Spleen (tissue), 11 donors: ENCODE measurements around the gene B4GALT3. TPM values are rescaled to one million over a fixed set of nuclear protein-coding genes. Genes with fewer than 3 reads are reported as not detected.
"Not testable (repeated sequence)": the region's sequence is repeated elsewhere in the genome, so short reads cannot be mapped to it uniquely, and the experiment has no call there.

Source experiments
- DNase-seq: peaks from one replicate; pipeline ENCODE4 v3.0.0-alpha.2; 2020
- H3K27ac ChIP-seq, 8 donors: fragments of 200-600 bp; sonication (generic) in 7 of 8; 1 replicate in 4 of 8; 2 replicates in 4 of 8; pipeline versions ENCODE4 v1.5.0 to v1.8.0; 2016 to 2021; ENCODE audit warnings: inconsistent platforms in 4 of 8, mild to moderate bottlenecking in 4 of 8, moderate library complexity in 1 of 8
- H3K27me3 ChIP-seq, 7 donors: fragments of 200-600 bp; sonication (generic) in 6 of 7; replicated peaks in 1 of 7; 1 replicate in 4 of 7; 2 replicates in 3 of 7; pipeline versions ENCODE4 v1.5.0 to v1.8.0; 2016 to 2021; ENCODE audit warnings: inconsistent platforms in 3 of 7, mild to moderate bottlenecking in 1 of 7
- H3K36me3 ChIP-seq, 6 donors: fragments of 200-600 bp; sonication (generic) in 5 of 6; 1 replicate in 4 of 6; 2 replicates in 2 of 6; pipeline versions ENCODE4 v1.5.0 to v1.8.0; 2016 to 2021; ENCODE audit warnings: inconsistent platforms in 2 of 6
- H3K4me1 ChIP-seq, 6 donors: fragments of 200-600 bp; sonication (generic) in 5 of 6; 1 replicate in 3 of 6; 2 replicates in 3 of 6; pipeline versions ENCODE4 v1.5.0 to v1.8.0; 2016 to 2021; ENCODE audit warnings: inconsistent platforms in 3 of 6
- H3K4me3 ChIP-seq, 8 donors: fragments of 200-600 bp; sonication (generic) in 7 of 8; 1 replicate in 4 of 8; 2 replicates in 4 of 8; pipeline versions ENCODE4 v1.5.0 to v1.8.0; 2016 to 2021; ENCODE audit warnings: inconsistent platforms in 4 of 8, mild to moderate bottlenecking in 4 of 8, moderate library complexity in 2 of 8
- H3K9me3 ChIP-seq, 8 donors: fragments of 200-600 bp; sonication (generic) in 7 of 8; 1 replicate in 4 of 8; 2 replicates in 4 of 8; pipeline versions ENCODE4 v1.5.0 to v1.8.0; 2016 to 2021; ENCODE audit warnings: inconsistent platforms in 4 of 8
- POLR2A ChIP-seq, 3 donors: fragments of 450-650 bp; IDR thresholded peaks; one replicate each; pipeline ENCODE4 v1.5.1; 2017; ENCODE audit warnings: antibody characterized with exemption in 3 of 3, mild to moderate bottlenecking in 1 of 3
- POLR2AphosphoS5 ChIP-seq, 3 donors: sonication (generic); formaldehyde crosslinking; IDR thresholded peaks; one replicate each; pipeline ENCODE4 v1.5.1; 2017; ENCODE audit warnings: antibody characterized with exemption in 3 of 3
- WGBS, 5 donors: extraction: QIAGEN DNeasy Blood & Tissue Kit in 3 of 5; methylation state at CpG; one replicate each; pipeline versions ENCODE4 v1.1.5 to v1.1.7; 2013 to 2018; 5-methylcytosine and 5-hydroxymethylcytosine counted together
- intact Hi-C: fragments of 100-400 bp; cut with DNase I; formaldehyde crosslinking; loops from one replicate; pipeline ENCODE4 v1.15.0; 2023; ENCODE audit warnings: low total_unique reads
- polyA plus RNA-seq, 3 donors: library from polyadenylated mRNA; stranded (reverse); fragments of 200-250 nt; gene quantifications; one replicate each; pipeline ENCODE4 v1.2.1, GENCODE V29; 2013
- total RNA-seq, 7 donors: library from RNA; depleted of rRNA in 3 of 7; stranded (reverse); fragments of >200 nt in 3 of 7; fragmentation: NEBNext Ultra II Directional in 4 of 7; extraction: Animal tissue kit (Norgen Biotek cat#: 25700) in 4 of 7; gene quantifications; one replicate each; pipeline versions ENCODE4 v1.1.0 to v1.2.1, GENCODE V29; 2016 to 2021
- TF ChIP-seq, protein P1 (sequence below), 11 experiments: fragments of 200-600 bp in 7 of 11; fragments of 450-650 bp in 4 of 11; sonication (generic) in 4 of 11; IDR thresholded peaks in 8 of 11; conservative IDR thresholded peaks in 3 of 11; 1 replicate in 7 of 11; 2 replicates in 4 of 11; pipeline versions ENCODE4 v1.4.0 to v1.8.0; 2016 to 2021; ENCODE audit warnings: antibody characterized with exemption in 11 of 11, inconsistent platforms in 4 of 11, mild to moderate bottlenecking in 1 of 11
- donor health status: healthy with polysubstance abuse.
- donor health status: DM: no; HTN: no; CAD: no; lungs with moderate emphysema.
- donor health status: DM: no; HTN: no; CAD: no.
- donor health status: Bipolar disorder and iron deficiency.
- donor health status: healthy.
- donor health status: DM: no; HTN: no; CAD: no.
- donor health status: DM: yes; HTN: yes; CAD: no.

Gene B4GALT3
- total and polyA plus RNA-seq, 10 donors = 21.0 to 52.8 (median 34.1) TPM

- Histone ChIP-seq H3K27ac (peak within 1 kb of the TSS; percentile 50 to 85 (median 71)), H3K9me3 (no peaks in the 10 kb centered on the region), H3K4me3 (peak within 1 kb of the TSS; percentile 42 to 93 (median 68)), H3K27me3 (peaks cover 0 to 20% (median 0%) of the 10 kb centered on the region in 7 donors), H3K4me1 (peaks cover 22 to 42% (median 30%) of the 10 kb centered on the region in 6 donors), H3K36me3 (peaks cover 0 to 28% (median 18%) of the 10 kb centered on the region in 6 donors)
- intact Hi-C loops = loop anchor here (5.0 kb wide), 2 partner anchors 72 to 147 kb away; no protein-coding TSS in a partner anchor
- 5 to 6% (median 5%) methylated on average over 16 of the region's 16 CpGs for WGBS, 5 donors
- DNase-seq = peak; percentile 94
- no peak for TF ChIP-seq POLR2A (IDR thresholded peaks at IDR 0.05)
- TF ChIP-seq, protein P1, sequence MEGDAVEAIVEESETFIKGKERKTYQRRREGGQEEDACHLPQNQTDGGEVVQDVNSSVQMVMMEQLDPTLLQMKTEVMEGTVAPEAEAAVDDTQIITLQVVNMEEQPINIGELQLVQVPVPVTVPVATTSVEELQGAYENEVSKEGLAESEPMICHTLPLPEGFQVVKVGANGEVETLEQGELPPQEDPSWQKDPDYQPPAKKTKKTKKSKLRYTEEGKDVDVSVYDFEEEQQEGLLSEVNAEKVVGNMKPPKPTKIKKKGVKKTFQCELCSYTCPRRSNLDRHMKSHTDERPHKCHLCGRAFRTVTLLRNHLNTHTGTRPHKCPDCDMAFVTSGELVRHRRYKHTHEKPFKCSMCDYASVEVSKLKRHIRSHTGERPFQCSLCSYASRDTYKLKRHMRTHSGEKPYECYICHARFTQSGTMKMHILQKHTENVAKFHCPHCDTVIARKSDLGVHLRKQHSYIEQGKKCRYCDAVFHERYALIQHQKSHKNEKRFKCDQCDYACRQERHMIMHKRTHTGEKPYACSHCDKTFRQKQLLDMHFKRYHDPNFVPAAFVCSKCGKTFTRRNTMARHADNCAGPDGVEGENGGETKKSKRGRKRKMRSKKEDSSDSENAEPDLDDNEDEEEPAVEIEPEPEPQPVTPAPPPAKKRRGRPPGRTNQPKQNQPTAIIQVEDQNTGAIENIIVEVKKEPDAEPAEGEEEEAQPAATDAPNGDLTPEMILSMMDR (IDR thresholded peaks at IDR 0.05 in 8 of 11, conservative IDR thresholded peaks at IDR 0.05 in 3 of 11) = peak; percentile 22 to 75 (median 64)
- peak in 2 of 3 donors; percentile 69 to 71 for TF ChIP-seq POLR2AphosphoS5 (IDR thresholded peaks at IDR 0.05)
Measured at GRCh38 chr1:161225534-161226319, 48.4 kb upstream of the B4GALT3 start, which contains the start of gene TOMM40L. TSS of gene TOMM40L (plus strand) at chr1:161226060. CDS start at chr1:161226490, 430 bp downstream.

- peaks cover 0 to 27% (median 16%) of the 10 kb centered on the region in 6 donors for H3K36me3 ChIP-seq
- H3K27me3 ChIP-seq = peaks cover 0 to 20% (median 0%) of the 10 kb centered on the region in 7 donors
- H3K27ac ChIP-seq = peak overlapping the region; percentile 50 to 85 (median 71)
- TF ChIP-seq POLR2AphosphoS5 (IDR thresholded peaks at IDR 0.05) = no peak
- no peak for TF ChIP-seq POLR2A (IDR thresholded peaks at IDR 0.05)
- TF ChIP-seq, protein P1 (IDR thresholded peaks at IDR 0.05 in 8 of 11, conservative IDR thresholded peaks at IDR 0.05 in 3 of 11) = no peak
- peak; percentile 55 for DNase-seq
- H3K4me1 ChIP-seq = peaks cover 22 to 42% (median 30%) of the 10 kb centered on the region in 6 donors
- intact Hi-C loops = loop anchor here (5.0 kb wide), 2 partner anchors 72 to 147 kb away; no protein-coding TSS in a partner anchor
- H3K9me3 ChIP-seq = no peaks in the 10 kb centered on the region
- WGBS, 5 donors = 73 to 85% (median 79%) methylated on average over 7 of the region's 7 CpGs
- peak overlapping the region in 2 of 8 donors; percentile 30 to 69 for H3K4me3 ChIP-seq
Measured at GRCh38 chr1:161225178-161225533, 47.8 kb upstream of the B4GALT3 start.

GRCh38 chr1:161224695-161225087, 47.4 kb upstream of the B4GALT3 start:
- Histone ChIP-seq H3K27ac (peak overlapping the region in 3 of 8 donors; percentile 79 to 85 (median 81)), H3K4me1 (peaks cover 22 to 46% (median 30%) of the 10 kb centered on the region in 6 donors), H3K27me3 (peaks cover 0 to 20% (median 0%) of the 10 kb centered on the region in 7 donors), H3K36me3 (peaks cover 0 to 27% (median 14%) of the 10 kb centered on the region in 6 donors)
- H3K4me3 ChIP-seq, H3K9me3 ChIP-seq: not testable (repeated sequence)
- intact Hi-C loops = loop anchor here (5.0 kb wide), 2 partner anchors 73 to 148 kb away; no protein-coding TSS in a partner anchor
- WGBS, 5 donors = 79 to 92% (median 91%) methylated on average over 13 of the region's 13 CpGs
- peak; percentile 54 for DNase-seq

- intact Hi-C loops = no loop called here
- WGBS, 5 donors = 89 to 97% (median 92%) methylated on average over 7 of the region's 7 CpGs
- Histone ChIP-seq H3K9me3 (no peaks in the 10 kb centered on the region), H3K27ac (no peak overlapping the region), H3K4me3 (no peak overlapping the region), H3K36me3 (peaks cover 0 to 27% (median 9%) of the 10 kb centered on the region in 6 donors), H3K27me3 (peaks cover 0 to 20% (median 0%) of the 10 kb centered on the region in 7 donors), H3K4me1 (peaks cover 22 to 52% (median 30%) of the 10 kb centered on the region in 6 donors)
- TF ChIP-seq, protein P1 (IDR thresholded peaks at IDR 0.05 in 8 of 11, conservative IDR thresholded peaks at IDR 0.05 in 3 of 11) = no peak
- TF ChIP-seq POLR2A (IDR thresholded peaks at IDR 0.05) (no peak), POLR2AphosphoS5 (IDR thresholded peaks at IDR 0.05) (no peak)
- DNase-seq = peak; percentile 17
Measured at GRCh38 chr1:161223805-161224694, 46.7 kb upstream of the B4GALT3 start.
